IPS-18c (cell line): ENCODE results near the gene NTN5.

Source experiments
- H3K4me3 ChIP-seq: 2 replicates; pipeline ENCODE4 v1.7.0; 2013; ENCODE audit warnings: low read depth, mild to moderate bottlenecking, low read length, moderate library complexity; ENCODE audit not compliant: insufficient read depth
- H3K9me3 ChIP-seq: one replicate; pipeline ENCODE4 v1.6.1; 2013; ENCODE audit warnings: mild to moderate bottlenecking, low read length, moderate library complexity; ENCODE audit not compliant: control insufficient read depth, insufficient read depth

Gene NTN5

DNA sequence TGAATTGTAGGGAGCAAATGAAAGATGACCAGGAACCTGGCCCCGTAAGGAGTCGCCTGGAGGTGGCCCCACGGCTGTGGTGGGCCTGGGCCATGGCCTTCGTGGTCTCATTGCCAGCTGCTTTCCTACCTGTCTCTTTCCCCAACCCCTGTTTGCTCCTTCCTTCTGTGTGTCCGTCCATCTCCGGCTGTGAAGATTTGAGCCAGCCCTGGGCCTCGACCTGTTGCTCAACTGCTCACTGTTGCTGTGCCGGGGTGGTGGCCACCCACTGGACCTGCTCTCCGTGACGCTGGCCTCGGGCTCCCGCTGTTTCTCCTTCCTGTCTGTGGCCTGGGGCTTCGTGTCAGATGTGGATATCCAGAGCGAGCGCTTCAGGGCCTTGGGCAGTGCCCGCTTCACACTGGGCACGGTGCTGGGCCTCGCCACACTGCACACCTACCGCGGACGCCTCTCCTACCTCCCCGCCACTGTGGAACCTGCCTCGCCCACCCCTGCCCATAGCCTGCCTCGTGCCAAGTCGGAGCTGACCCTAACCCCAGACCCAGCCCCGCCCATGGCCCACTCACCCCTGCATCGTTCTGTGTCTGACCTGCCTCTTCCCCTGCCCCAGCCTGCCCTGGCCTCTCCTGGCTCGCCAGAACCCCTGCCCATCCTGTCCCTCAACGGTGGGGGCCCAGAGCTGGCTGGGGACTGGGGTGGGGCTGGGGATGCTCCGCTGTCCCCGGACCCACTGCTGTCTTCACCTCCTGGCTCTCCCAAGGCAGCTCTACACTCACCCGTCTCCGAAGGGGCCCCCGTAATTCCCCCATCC lies 44.1 kb downstream of the NTN5 start:
- Histone ChIP-seq H3K4me3 (no peak overlapping the region), H3K9me3 (no peaks in the 10 kb centered on the region)

GRCh38 chr19:48627865-48628314 lies 44.9 kb downstream of the NTN5 start:
- Histone ChIP-seq H3K4me3 (no peak overlapping the region), H3K9me3 (no peaks in the 10 kb centered on the region)

GRCh38 chr19:48627201-48627864 lies 45.5 kb downstream of the NTN5 start:
- H3K9me3 ChIP-seq = no peaks in the 10 kb centered on the region
- H3K4me3 ChIP-seq = no peak overlapping the region

GRCh38 chr19:48625891-48626327 lies 46.9 kb downstream of the NTN5 start:
- Histone ChIP-seq H3K9me3 (no peaks in the 10 kb centered on the region), H3K4me3 (no peak overlapping the region)

- H3K4me3 ChIP-seq = peak overlapping the region; percentile 81
These were observed 47.8 kb downstream of the NTN5 start for GRCh38 chr19:48624791-48625723.

GRCh38 chr19:48624067-48624594 lies 48.7 kb downstream of the NTN5 start:
- Histone ChIP-seq H3K4me3 (peak overlapping the region; percentile 81), H3K9me3 (no peaks in the 10 kb centered on the region)

More at GRCh38 chr19:48624791-48625723, 47.8 kb downstream of the NTN5 start:
- no peaks in the 10 kb centered on the region for H3K9me3 ChIP-seq

DNA sequence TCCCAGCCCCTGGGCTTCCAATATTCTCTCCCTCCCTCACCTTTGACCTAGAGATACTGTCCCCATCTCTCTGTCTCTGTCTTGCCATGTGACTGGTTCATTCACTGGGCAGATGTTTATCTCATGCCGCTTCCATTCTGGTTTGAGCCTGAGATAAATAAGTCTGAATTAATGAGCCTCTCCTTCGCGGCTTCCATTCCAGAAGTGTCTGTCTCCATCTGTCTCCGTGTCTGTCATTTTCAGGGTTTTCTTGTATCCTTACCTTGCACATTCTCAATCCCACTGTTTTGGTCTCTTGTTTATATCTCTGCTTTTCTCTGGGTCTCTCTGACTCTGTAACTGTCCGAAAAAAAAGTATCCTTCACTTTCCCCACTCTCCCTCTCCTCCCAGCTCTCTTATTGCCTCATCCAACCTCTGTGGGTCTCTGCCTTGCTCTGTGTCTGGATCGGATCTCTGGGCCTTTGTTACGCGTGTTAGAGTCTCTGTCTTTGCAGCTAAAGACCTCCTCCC lies 49.2 kb downstream of the NTN5 start:
- no peaks in the 10 kb centered on the region for H3K9me3 ChIP-seq
- peak overlapping the region; percentile 41 for H3K4me3 ChIP-seq

GRCh38 chr19:48619692-48620585 lies 52.9 kb downstream of the NTN5 start:
- Histone ChIP-seq H3K4me3 (peak overlapping the region; percentile 99), H3K9me3 (no peaks in the 10 kb centered on the region)

- Histone ChIP-seq H3K4me3 (peak within 1 kb of the TSS; percentile 99), H3K9me3 (no peaks in the 10 kb centered on the region)
These were observed 53.7 kb downstream of the NTN5 start, which contains the start of the genes RPL18 and SPHK2 for GRCh38 chr19:48618916-48619691. Gene RPL18 (minus strand): TSS chr19:48619178. CDS start chr19:48619143, 35 bp downstream. Gene SPHK2 (plus strand): TSS chr19:48619506. CDS start chr19:48620515, 1,009 bp downstream.

DNA sequence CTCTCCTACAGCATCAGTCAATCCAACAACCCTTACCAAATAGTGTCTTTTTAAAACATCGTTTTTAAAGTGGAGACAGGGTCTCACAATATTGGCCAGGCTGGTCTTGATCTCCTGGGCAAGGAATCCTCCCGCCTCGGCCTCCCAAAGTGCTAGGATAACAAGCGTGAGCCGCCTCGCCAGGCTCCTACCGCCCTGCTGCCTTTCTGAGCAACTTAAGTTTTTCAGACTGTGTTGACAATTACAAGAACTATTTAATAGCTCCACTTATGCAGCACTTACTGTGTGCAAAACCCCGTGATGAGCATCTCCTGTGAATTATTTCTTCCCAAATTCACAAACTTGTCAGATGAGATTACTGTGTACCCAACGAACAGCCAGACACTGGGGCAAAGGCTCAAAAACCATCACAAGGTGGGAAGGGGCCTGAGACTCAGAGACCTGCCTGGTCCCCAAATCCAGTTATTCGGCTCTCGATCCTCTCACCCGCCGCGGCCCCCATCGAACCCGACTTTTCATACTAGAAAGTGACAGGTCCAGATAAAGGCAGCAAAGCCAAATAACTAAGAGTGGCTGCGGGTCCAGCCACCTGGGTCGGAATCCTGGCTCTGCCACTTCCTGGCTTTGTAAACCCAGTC lies 54.4 kb downstream of the NTN5 start:
- H3K4me3 ChIP-seq = peak overlapping the region; percentile 99
- H3K9me3 ChIP-seq = no peaks in the 10 kb centered on the region

DNA sequence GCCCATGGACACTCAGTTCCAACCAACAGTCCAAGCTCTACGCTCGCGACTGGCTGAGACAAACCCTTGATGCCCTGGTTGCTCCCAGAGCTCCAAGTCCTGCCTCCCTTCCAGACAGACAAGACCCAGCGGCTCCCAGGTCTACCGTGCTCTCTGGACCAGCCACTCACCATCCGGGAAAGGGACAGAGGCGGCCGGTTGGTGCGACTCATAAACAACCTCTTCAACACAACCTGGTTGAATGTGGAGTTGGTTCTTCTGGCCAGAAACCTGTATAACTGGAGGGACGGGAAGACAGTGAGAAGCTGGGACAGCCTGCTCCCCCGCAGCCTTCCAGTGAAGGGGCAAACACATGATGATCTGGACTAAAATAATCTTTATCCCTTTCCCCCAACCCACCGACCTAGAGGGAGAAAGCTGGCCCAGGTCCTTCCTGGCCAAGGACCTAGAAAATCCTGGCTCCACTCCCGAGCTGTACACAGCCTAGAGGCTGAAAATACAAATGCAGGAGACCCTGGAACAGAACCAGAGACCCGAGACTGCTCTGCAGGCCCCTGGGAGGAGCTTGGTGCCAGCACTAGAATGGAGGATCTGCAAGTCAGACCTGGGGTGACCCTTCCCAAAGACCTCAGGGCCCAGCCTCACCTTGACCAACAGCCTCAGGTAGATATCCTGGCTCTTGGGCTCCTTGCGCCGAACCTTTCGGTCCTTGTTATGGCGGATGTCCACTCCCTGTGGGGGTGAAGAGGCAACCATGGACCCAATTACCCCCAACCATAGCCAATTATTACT lies 55.5 kb downstream of the NTN5 start:
- H3K9me3 ChIP-seq = no peaks in the 10 kb centered on the region
- H3K4me3 ChIP-seq = peak overlapping the region; percentile 99

GRCh38 chr19:48616491-48617056 lies 56.2 kb downstream of the NTN5 start:
- H3K9me3 ChIP-seq = no peaks in the 10 kb centered on the region
- no peak overlapping the region for H3K4me3 ChIP-seq

- Histone ChIP-seq H3K9me3 (no peaks in the 10 kb centered on the region), H3K4me3 (no peak overlapping the region)
These were observed 56.8 kb downstream of the NTN5 start for GRCh38 chr19:48616041-48616436.
